ENCODE data around the gene ATP4A.

ATP4A gene

GRCh38 chr19:35565016-35565856 is 1.8 kb upstream of the ATP4A start:
- DNase-seq = no peak

DNA sequence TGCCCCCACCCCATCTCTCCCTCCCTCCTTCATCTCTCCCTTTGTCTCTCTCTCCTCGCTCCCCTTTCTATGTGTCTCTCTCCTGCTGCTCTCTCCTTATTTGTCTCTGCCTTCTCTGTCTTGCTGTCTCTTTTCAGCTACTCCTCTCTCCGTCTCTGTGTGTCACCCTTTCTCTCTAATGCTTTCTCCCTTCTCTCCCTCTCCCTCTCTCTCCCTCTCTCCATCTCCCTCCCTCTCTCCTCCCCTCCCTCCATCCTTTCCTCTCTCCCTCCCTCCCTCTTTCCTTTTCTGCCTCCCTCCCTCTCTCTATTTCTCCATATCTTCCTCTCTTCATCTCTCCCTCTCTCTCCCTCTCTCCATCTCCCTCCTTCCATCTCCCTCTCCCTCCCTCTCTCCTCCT is 682 bp downstream of the ATP4A start:
- no peak for DNase-seq

DNA sequence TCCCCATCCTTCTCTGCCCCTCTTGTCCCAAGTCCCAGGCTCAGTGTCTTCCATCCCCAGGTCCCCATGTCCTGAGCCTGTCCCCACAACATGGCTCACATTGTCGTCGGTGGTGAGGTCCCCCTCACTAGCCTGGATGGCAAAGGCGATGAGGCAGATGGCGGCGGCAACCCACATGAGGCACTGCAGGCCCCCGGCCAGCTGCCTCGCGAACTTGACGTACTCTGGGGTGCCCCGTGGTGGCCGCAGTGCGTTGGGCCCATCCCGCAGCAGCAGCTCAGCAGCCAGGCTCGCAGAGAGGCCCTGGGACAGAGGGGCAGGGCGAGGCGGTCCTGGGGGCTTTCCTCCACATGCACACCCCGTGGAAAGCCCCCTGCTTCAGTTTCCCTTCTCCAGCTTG is 1.1 kb downstream of the ATP4A start:
- no peak for DNase-seq

DNA sequence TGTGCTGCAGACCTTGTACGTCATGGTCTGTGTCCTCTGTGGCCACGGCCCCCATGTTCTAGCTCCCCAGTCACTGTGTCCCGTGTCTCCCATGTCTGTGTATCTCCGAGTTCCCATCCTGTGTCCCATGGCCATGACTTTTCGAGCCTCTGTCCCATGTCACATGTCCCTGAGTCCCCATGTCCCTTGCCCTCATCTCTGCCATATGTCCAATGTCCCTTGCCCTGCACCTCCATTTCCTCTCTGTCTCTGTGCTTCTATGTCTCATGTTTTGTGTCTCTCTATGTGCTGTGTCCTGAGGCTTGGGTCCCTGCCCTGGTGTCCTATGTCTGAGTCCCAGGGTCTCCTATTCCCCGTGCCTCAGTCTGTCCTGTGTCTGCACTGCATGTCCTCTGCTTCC is 2.0 kb downstream of the ATP4A start:
- no peak for DNase-seq

- no peak for DNase-seq
Measured at GRCh38 chr19:35560677-35561076, 2.8 kb downstream of the ATP4A start.

DNA sequence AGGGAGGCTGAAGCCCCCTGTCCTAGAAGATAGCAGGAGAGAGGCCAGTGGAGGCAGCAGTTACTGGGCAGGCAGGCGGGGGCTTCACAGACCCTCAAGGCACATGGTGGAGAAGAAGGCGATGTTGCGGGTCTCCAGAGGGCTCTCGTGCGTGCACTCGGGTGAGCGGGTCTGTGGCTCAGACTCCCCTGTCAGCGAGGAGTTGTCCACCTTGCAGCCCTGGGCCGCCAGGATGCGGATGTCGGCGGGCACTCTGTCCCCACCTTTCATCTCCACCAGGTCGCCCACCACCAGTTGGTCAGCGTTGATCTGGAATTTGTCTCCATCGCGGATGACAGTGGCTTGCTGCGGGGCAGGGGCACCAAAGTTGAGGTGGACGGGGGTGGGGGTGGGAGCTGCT is 3.2 kb downstream of the ATP4A start:
- no peak for DNase-seq

- DNase-seq = no peak
Measured at GRCh38 chr19:35559781-35560180, 3.7 kb downstream of the ATP4A start.

DNA sequence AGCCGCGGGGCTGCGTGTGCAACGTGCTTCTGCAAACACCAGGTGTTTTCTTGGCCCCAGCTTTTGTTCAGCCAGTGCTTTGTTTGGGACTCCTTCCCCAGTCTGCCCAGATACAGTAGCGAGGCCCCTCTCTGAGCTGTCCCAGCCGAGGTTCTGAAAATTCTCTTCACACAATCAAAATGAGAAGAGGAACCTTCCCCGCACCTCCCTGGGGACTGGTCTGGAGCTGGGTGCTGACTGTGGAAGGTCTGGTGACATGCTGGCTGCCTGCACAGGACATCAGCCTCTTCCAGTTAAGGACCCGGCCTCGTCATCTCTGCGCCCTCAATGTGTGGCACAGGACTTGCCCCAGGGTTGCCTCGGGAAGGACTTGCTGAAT is 4.2 kb downstream of the ATP4A start:
- no peak for DNase-seq

DNA sequence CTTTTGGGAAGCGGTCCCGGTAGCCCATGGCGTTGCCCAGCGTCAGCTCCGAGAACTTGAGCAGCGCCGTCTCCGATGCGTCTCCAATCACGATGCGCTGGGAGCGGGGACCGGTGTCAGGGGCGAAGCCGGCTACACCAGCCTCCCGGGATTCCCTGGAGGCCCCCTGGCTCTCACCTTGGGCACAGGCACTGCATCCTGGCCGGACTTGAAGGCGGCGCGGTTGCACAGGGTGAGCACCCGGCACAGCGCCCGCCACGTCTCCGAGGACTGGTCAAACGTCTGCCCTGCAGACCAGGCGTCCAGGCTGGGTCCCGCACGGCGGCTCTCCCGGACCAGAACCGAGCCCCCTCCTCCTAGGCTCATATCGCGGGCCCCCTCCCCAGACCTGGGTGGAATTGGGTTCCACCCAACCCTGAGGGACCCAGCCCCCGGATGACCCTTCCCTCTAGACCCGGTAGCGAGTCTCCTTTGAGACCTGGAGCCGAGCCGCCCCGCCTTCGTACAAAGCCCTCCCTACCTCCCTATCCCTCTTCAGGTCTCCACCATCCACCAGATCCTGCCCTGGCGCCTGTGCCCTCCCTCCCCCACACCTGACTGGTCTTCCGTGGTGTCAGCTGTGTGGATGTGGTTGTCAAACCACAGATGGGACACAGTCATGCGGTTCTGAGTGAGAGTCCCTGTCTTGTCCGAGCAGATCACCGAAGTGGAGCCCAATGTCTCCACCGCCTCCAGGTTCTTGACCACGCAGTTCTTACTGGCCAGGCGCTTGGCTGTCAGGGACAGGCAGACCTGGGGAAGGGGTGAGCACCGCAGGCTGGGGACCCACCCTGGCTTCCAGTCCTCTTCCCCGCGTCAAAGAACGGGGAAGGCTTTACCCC is 4.8 kb downstream of the ATP4A start:
- DNase-seq = no peak

- DNase-seq = peak; percentile 69
Measured at GRCh38 chr19:35557539-35558399, 5.7 kb downstream of the ATP4A start.

DNA sequence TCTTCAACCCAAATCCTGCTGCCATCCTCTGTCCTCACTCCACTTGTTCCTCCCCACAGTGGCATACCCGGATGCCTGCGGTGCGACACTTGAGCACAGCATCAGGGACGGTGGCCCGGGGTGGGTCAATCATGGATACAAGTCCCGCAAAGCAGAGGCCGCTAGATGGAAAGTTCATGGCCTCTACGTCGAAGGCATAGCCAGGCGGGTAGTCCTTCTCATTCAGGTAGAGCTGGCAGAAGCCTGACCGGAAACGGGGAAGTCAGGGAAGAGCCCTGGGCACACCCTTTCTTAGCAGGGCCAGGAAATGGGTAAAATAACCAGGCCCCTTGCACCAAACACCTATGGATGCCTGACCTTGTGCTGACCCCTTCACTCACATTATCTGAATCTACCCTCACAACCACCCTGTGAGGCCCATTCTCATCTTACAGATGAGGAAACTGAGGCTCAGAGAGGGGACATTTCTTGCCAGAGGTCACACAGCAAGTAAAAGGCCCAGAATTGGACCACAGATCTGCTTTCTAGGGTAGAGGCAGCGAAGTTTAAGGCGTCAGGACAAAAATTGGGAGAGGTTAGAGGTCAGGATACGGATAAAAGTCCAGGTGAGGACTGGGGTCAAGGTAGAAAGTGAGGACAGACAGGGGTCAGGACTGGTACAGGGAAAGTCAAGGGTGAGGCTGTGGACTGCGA is 6.5 kb downstream of the ATP4A start:
- no peak for DNase-seq

DNA sequence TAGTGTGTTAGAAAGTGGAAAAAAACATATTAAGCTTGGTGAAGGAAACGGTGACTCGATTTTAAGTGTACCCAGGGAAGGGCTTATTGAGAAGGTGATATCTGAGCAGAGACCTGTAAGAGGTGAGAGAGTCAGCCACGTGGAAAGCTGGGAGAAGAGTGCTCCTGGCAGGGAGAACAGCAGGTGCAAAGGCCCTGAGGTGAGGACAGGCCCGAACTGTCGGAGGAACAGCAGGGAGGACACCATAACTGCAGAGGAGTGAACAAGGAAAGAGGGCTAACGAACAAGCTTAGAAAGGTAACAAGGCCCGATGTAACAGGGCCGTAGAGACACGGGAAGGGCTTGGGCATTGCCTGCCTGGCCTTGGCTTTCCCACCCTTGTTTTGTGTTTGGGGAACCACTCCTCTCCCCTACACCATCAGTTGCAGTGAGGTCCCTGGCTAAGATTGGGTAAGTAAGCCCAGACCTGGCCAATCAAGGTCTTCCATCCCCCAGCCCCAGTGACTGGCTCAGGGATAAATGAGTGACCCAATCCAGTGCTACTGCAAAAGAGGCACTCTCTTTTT is 7.3 kb downstream of the ATP4A start:
- no peak for DNase-seq

- no peak for DNase-seq
Measured at GRCh38 chr19:35555301-35556005, 8.0 kb downstream of the ATP4A start.

GRCh38 chr19:35554076-35554475 is 9.4 kb downstream of the ATP4A start:
- DNase-seq = no peak

DNA sequence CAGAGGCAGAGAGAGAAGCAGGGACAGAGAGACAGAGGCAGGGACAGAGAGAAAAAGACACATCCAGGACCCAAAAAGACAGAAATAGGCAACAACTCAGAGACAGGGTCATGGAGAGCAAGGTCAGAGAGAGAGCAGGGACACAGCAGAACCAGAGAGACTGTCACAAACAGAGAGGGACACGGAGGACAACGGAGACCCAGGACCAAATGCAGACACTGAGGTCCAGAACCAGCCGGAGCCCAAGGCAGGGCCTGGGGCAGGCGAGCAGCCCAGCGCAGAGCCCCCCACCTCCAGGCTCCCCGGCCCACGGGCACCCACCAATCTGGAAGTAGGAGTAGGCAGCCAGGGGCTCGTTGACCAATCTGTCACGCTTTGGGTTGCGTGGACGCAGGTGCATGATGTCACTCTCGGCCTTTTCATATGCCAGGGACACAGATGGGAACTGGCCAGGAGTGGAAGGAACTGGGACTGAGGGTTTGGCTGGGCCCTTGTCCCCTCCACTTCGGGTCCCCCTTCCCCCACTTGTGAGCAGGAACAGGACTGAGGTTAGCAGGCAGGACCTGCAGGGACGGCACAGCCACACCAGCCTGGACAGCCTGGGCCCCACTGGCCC is 10.0 kb downstream of the ATP4A start:
- no peak for DNase-seq

GRCh38 chr19:35552534-35553384 is 10.7 kb downstream of the ATP4A start:
- no peak for DNase-seq

DNA sequence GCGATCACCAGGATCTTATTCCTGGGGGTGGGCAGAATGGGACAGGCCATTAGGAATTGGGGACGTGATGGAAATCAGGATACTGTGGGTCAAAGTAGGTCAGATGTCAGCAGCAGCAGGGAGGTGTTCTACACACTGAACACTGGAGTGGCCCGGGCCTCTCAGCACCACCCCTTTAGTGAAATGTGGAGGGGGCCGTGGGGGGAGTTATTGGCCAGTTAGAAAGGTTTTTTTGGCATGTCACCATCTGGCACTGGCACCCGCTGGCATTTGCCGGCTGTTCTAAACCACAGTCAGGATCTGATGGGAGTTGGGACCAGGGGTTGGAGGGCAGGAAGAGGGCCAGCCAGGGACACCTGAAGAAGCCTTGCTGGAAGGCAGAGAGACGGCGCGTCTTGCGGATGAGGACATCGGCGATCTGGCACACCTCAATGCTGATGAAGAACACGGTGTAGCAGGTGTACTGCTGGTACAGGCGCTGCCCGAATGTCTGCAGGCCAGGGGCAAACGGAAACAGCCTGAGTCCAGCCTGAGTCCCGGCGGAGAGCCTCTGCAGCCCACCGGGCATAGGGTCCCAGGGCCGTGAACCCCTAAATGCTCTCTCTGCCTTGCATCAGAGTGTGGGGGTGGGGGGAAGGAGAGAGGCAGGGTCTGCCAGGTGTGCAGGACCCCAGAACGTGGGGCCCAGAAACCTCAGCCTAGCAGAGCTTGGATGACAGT is 12.2 kb downstream of the ATP4A start:
- DNase-seq = no peak

- DNase-seq = no peak
Measured at GRCh38 chr19:35549879-35550523, 13.5 kb downstream of the ATP4A start.

Data from NCI-H1436 (cell line).